HEK293 (cell line): ENCODE measurements around the gene C17orf113.

ENCODE experiments used
- PBX3 ChIP-seq: sonication (generic); formaldehyde crosslinking; IDR thresholded peaks from 2 replicates; pipeline ENCODE4 v1.8.1; 2022; ENCODE audit warnings: mild to moderate bottlenecking, moderate library complexity, missing genetic modification reagents
- REST ChIP-seq: fragments of 450-650 bp; formaldehyde crosslinking; IDR thresholded peaks from 2 replicates; pipeline ENCODE4 v1.5.1; 2016; ENCODE audit warnings: missing biosample characterization, missing genetic modification characterization
- ZBTB8A ChIP-seq: fragments of 450-650 bp; formaldehyde crosslinking; IDR thresholded peaks from 2 replicates; pipeline ENCODE4 v1.5.1; 2016; ENCODE audit warnings: missing biosample characterization, missing genetic modification characterization
- ZNF146 ChIP-seq: fragments of 450-650 bp; formaldehyde crosslinking; IDR thresholded peaks from 2 replicates; pipeline ENCODE4 v1.5.1; 2016; ENCODE audit warnings: missing biosample characterization, missing genetic modification characterization
- ZNF366 ChIP-seq: fragments of 450-650 bp; formaldehyde crosslinking; conservative IDR thresholded peaks from 2 replicates; pipeline ENCODE4 v1.5.1; 2016; ENCODE audit warnings: missing biosample characterization, missing genetic modification characterization
- ZNF37A ChIP-seq: fragments of 450-650 bp; IDR thresholded peaks from 2 replicates; pipeline ENCODE4 v1.5.1; 2018; ENCODE audit warnings: missing biosample characterization, missing genetic modification characterization
- ZNF391 ChIP-seq: fragments of 450-650 bp; formaldehyde crosslinking; IDR thresholded peaks from 2 replicates; pipeline ENCODE4 v1.5.1; 2016; ENCODE audit warnings: low read depth, missing biosample characterization, missing genetic modification characterization, borderline replicate concordance
- ZNF433 ChIP-seq: fragments of 450-650 bp; formaldehyde crosslinking; IDR thresholded peaks from 2 replicates; pipeline ENCODE4 v1.5.1; 2016; ENCODE audit warnings: missing biosample characterization, missing genetic modification characterization, low read depth
- ZNF776 ChIP-seq: fragments of 450-650 bp; formaldehyde crosslinking; IDR thresholded peaks from 2 replicates; pipeline ENCODE4 v1.5.0; 2017; ENCODE audit warnings: missing biosample characterization, missing genetic modification characterization, borderline replicate concordance
- TF ChIP-seq, protein P1 (sequence below): fragments of 450-650 bp; formaldehyde crosslinking; IDR thresholded peaks from 2 replicates; pipeline ENCODE4 v1.5.1; 2016; ENCODE audit warnings: missing biosample characterization, missing genetic modification characterization

GRCh38 chr17:42058063-42058462, 7.7 kb upstream of the C17orf113 start:
- no peak for TF ChIP-seq ZNF146 (tag by site-specific recombination)
- TF ChIP-seq ZNF433 (tag by site-specific recombination): no peak
- TF ChIP-seq ZNF391 (tag by site-specific recombination): no peak
- TF ChIP-seq PBX3 (CRISPR knock-in tag): no peak
- no peak for TF ChIP-seq ZNF37A
- TF ChIP-seq, protein P1, sequence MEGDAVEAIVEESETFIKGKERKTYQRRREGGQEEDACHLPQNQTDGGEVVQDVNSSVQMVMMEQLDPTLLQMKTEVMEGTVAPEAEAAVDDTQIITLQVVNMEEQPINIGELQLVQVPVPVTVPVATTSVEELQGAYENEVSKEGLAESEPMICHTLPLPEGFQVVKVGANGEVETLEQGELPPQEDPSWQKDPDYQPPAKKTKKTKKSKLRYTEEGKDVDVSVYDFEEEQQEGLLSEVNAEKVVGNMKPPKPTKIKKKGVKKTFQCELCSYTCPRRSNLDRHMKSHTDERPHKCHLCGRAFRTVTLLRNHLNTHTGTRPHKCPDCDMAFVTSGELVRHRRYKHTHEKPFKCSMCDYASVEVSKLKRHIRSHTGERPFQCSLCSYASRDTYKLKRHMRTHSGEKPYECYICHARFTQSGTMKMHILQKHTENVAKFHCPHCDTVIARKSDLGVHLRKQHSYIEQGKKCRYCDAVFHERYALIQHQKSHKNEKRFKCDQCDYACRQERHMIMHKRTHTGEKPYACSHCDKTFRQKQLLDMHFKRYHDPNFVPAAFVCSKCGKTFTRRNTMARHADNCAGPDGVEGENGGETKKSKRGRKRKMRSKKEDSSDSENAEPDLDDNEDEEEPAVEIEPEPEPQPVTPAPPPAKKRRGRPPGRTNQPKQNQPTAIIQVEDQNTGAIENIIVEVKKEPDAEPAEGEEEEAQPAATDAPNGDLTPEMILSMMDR (tag by site-specific recombination): no peak
- TF ChIP-seq ZNF776 (tag by site-specific recombination): no peak
- TF ChIP-seq ZBTB8A (tag by site-specific recombination): no peak
- TF ChIP-seq REST (tag by site-specific recombination): no peak
- no peak for TF ChIP-seq ZNF366 (tag by site-specific recombination)
